K562 (cell line): Measurements from ENCODE around the gene DIRAS1. TPM values are rescaled to one million over a fixed set of nuclear protein-coding genes. Genes with fewer than 3 reads are reported as not detected.

Source experiments
- ATAC-seq: fragments of 200-7000 bp; cut with Tn5 transposase; 3 replicates; pipeline ENCODE4 v1.9.1; 2020; ENCODE audit warnings: moderate library complexity
- BruUV-seq: library from RNA; stranded (reverse); fragments of 400-500 nt; replicated peaks from 2 replicates; lab custom pipeline; 2021; lab: Mats Ljungman, UMichigan
- CTCF ChIA-PET: fragments of 300-600 bp; formaldehyde crosslinking; extraction: SDS; loops from one replicate; lab custom pipeline; 2021; ENCODE audit warnings: low intra/inter-chr PET ratio; lab: Yijun Ruan, JAX
- POLR2A ChIA-PET: fragments of 300-600, 350-650 bp; sonication (Branson Sonifier 250); formaldehyde crosslinking; extraction: SDS; loops from one replicate; lab custom pipeline; 2021; ENCODE audit warnings: antibody characterized with exemption, inconsistent platforms; lab: Yijun Ruan, JAX
- DNase-seq, 4 experiments: peaks; one replicate each; pipeline versions ENCODE4 v3.0.0 to v3.0.0-alpha.2; 2011 to 2018; ENCODE audit warnings: low spot score in 3 of 4, mixed read lengths in 3 of 4; ENCODE audit errors: extremely low read depth in 1 of 4
- FAIRE-seq: peaks from 2 replicates; lab custom pipeline; 2011; peaks lifted over from hg19 to GRCh38; lab: Jason Lieb, UNC
- H2AFZ ChIP-seq: 2 replicates; pipeline ENCODE4 v1.6.0; 2011; ENCODE audit warnings: low read depth, low read length, control low read depth, inconsistent platforms
- H3K27ac ChIP-seq: fragments of 200-600 bp; 3 replicates; pipeline ENCODE4 v1.8.0; 2011; ENCODE audit warnings: low read depth, mild to moderate bottlenecking, control low read depth, inconsistent platforms, low read length, moderate library complexity, mixed read lengths; ENCODE audit errors: extremely low read depth
- H3K27me3 ChIP-seq, 2 experiments: fragments of 300-600 bp in 1 of 2; 2 replicates in 1 of 2; 3 replicates in 1 of 2; pipeline versions ENCODE4 v1.6.0 to v1.8.0; 2011; ENCODE audit warnings: inconsistent platforms in 2 of 2, low read length in 2 of 2, mild to moderate bottlenecking in 1 of 2, mixed read lengths in 1 of 2, moderate library complexity in 1 of 2; ENCODE audit not compliant: control insufficient read depth in 2 of 2, insufficient read depth in 2 of 2
- H3K36me3 ChIP-seq: fragments of 300-600 bp; 3 replicates; pipeline ENCODE4 v1.8.0; 2011; ENCODE audit warnings: mild to moderate bottlenecking, low read length, inconsistent platforms; ENCODE audit not compliant: control insufficient read depth, insufficient read depth
- H3K4me1 ChIP-seq, 2 experiments: fragments of 200-600 bp in 1 of 2; replicated peaks in 1 of 2; 2 replicates in 1 of 2; 3 replicates in 1 of 2; pipeline versions ENCODE4 v1.5.1 to v1.8.0; 2011; ENCODE audit warnings: inconsistent platforms in 2 of 2, low read length in 2 of 2, mild to moderate bottlenecking in 1 of 2, mixed read lengths in 1 of 2, moderate library complexity in 1 of 2; ENCODE audit not compliant: control insufficient read depth in 2 of 2, insufficient read depth in 2 of 2
- H3K4me2 ChIP-seq: 2 replicates; pipeline ENCODE4 v1.6.1; 2011; ENCODE audit warnings: low read length, control low read depth, inconsistent platforms, mixed read lengths; ENCODE audit not compliant: insufficient read depth
- H3K4me3 ChIP-seq: fragments of 200-600 bp; sonication (generic), shearing (Covaris generic); 2 replicates; pipeline ENCODE4 v1.5.1; 2016; ENCODE audit warnings: control low read depth, inconsistent platforms
- H3K79me2 ChIP-seq: fragments of 200-600 bp; 3 replicates; pipeline ENCODE4 v1.8.0; 2011; ENCODE audit warnings: low read length, inconsistent platforms; ENCODE audit not compliant: control insufficient read depth, insufficient read depth
- H3K9ac ChIP-seq, 2 experiments: 2 replicates each; pipeline versions ENCODE4 v1.6.0 to v1.6.1; 2011; ENCODE audit warnings: low read depth in 2 of 2, low read length in 2 of 2, control low read depth in 1 of 2, inconsistent platforms in 1 of 2, mild to moderate bottlenecking in 1 of 2, mixed read lengths in 1 of 2; ENCODE audit not compliant: insufficient read depth in 1 of 2
- H3K9me1 ChIP-seq: one replicate; pipeline ENCODE4 v1.6.0; 2011; ENCODE audit warnings: inconsistent platforms, mild to moderate bottlenecking, low read length, moderate library complexity; ENCODE audit not compliant: control insufficient read depth, insufficient read depth
- H3K9me3 ChIP-seq: replicated peaks from 2 replicates; pipeline ENCODE4 v1.5.1; 2011; ENCODE audit warnings: low read depth, low read length, inconsistent platforms; ENCODE audit not compliant: control insufficient read depth, insufficient read depth
- H4K20me1 ChIP-seq: replicated peaks from 2 replicates; pipeline ENCODE4 v1.6.1; 2011; ENCODE audit warnings: low read length, inconsistent platforms, mixed read lengths; ENCODE audit not compliant: control insufficient read depth, insufficient read depth
- PKNOX1 ChIP-seq: fragments of 450-650 bp; IDR thresholded peaks from 2 replicates; pipeline ENCODE4 v1.6.1; 2016
- ZNF121 ChIP-seq: sonication (generic); formaldehyde crosslinking; conservative IDR thresholded peaks from 2 replicates; pipeline ENCODE4 v1.8.0; 2022; ENCODE audit warnings: missing genetic modification reagents
- WGBS: fragments of 100-300 bp; shearing (Covaris generic); methylation state at CpG from one replicate; pipeline ENCODE4 v1.1.6; 2016; ENCODE audit warnings: low coverage, mixed read lengths; ENCODE audit not compliant: insufficient coverage; ENCODE audit errors: missing lambda C conversion rate; 5-methylcytosine and 5-hydroxymethylcytosine counted together
- in situ Hi-C: fragments of 300-500 bp; cut with MboI; formaldehyde crosslinking; loops from 4 replicates; pipeline ENCODE4 v1.15.0; 2018; ENCODE audit warnings: inconsistent platforms, mixed read lengths
- intact Hi-C: fragments of 100-400 bp; cut with micrococcal nuclease; formaldehyde crosslinking; loops from 2 replicates; pipeline ENCODE4 v1.14.2; 2022
- polyA plus RNA-seq, 8 experiments: library from polyadenylated mRNA; depleted of rRNA in 4 of 8; stranded (reverse) in 5 of 8; unstranded in 3 of 8; fragments of >200 nt; fragmentation: Nextera tagmentation in 2 of 8; fragmentation: Illumina TruSeq in 1 of 8; extraction: Ambion mirVana in 2 of 8; extraction: Trizol in 1 of 8; gene quantifications; 2 replicates each; pipeline versions ENCODE4 v1.2.1 to v1.2.3, GENCODE V29; 2011 to 2014; ENCODE audit warnings: inconsistent platforms in 1 of 8, missing spikeins in 1 of 8
- total RNA-seq, 7 experiments: library from RNA; depleted of rRNA in 6 of 7; stranded (reverse); fragments of >200 nt in 6 of 7; fragmentation: Illumina TruSeq in 2 of 7; extraction: Trizol in 2 of 7; gene quantifications; 2 replicates each; pipeline versions ENCODE4 v1.2.1 to v1.2.3, GENCODE V29; 2011 to 2021; ENCODE audit warnings: low replicate concordance in 1 of 7

Gene DIRAS1
- total and polyA plus RNA-seq, 9 of the 15 experiments (the other 6 are each of a cell fraction or from before 2014, with no cell fraction given) = 0.11 to 12.0 (median 2.9) TPM

GRCh38 chr19:2685204-2685704 lies 35.9 kb downstream of the DIRAS1 start:
- no peak for ATAC-seq

More at GRCh38 chr19:2685204-2685704, 35.9 kb downstream of the DIRAS1 start:
- Histone ChIP-seq H3K36me3 (no peaks in the 10 kb centered on the region), H2AFZ (no peak overlapping the region), H3K4me3 (no peak overlapping the region), H3K27me3 (peaks cover 13 to 62% of the 10 kb centered on the region in 2 experiments; a peak in 4 of 5 replicates)
- intact Hi-C loops (no loop called here), in situ Hi-C loops (no loop called here)
- POLR2A ChIA-PET = interaction anchor here (0.6 to 1.0 kb wide), 2 partner anchors 10 to 12 kb away, joined by 3 to 5 read pairs; no protein-coding TSS in a partner anchor
- FAIRE-seq = no peak
- CTCF ChIA-PET = interaction anchor here (0.6 kb wide), 1 partner anchor 62 kb away, joined by 3 read pairs; no protein-coding TSS in a partner anchor
- 21% methylated on average over 6 of the region's 6 CpGs for WGBS
- TF ChIP-seq ZNF121 (peak; percentile 53), PKNOX1 (no peak)
- TF ChIP-seq, all 486 proteins: peak for 1
- BruUV-seq = no TSS peak
- Histone ChIP-seq H3K4me1 (peaks cover 0 to 9% of the 10 kb centered on the region in 2 experiments; a peak in 1 of 5 replicates), H3K27ac (no peak overlapping the region), H4K20me1 (no peaks in the 10 kb centered on the region), H3K9me3 (no peaks in the 10 kb centered on the region), H3K9me1 (no peaks in the 10 kb centered on the region), H3K9ac (no peak overlapping the region), H3K79me2 (no peaks in the 10 kb centered on the region), H3K4me2 (no peak overlapping the region)
- DNase-seq = no peak
